ENCODE measurements around the gene VSNL1.

DNA sequence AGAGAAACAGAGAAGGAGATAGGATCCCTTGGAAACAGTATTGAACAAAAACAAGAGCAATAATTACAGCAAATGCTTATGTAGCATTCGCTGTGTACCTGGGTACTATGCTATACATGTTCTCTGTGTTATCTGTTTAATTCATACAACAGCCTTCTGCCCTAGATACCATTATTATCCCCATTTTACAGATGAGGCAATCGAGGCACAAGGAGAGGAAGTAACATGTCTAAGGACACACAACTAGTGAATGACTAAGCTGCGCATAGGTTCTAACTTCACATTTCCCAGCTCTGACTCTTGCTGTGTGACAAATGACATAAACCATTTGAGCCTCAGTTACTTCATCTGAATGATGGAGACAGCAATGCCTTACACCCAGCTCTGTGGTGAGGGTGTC lies 70.5 kb downstream of the VSNL1 start:
- TF ChIP-seq CTCF (IDR thresholded peaks at IDR 0.05) (no peak), POLR2A (IDR thresholded peaks at IDR 0.05) (no peak), POLR2AphosphoS5 (IDR thresholded peaks at IDR 0.05; ENCODE audit: insufficient read depth in 1 of 2, low read depth in 1 of 2) (no peak)

Data from vagina (tissue), 2 donors.